Mammary epithelial cell (primary cell): Measurements from ENCODE around the gene ATG7.
"Not testable (repeated sequence)": the region's sequence is repeated elsewhere in the genome, so short reads cannot be mapped to it uniquely, and the experiment has no call there.

Experiments used
- CTCF ChIP-seq, 2 donors: IDR thresholded peaks in 1 of 2; conservative IDR thresholded peaks in 1 of 2; 2 replicates each; pipeline ENCODE4 v1.5.1; 2011 to 2012; ENCODE audit warnings: inconsistent platforms in 2 of 2, low read length in 2 of 2, mild to moderate bottlenecking in 2 of 2, control low read depth in 1 of 2, low read depth in 1 of 2; ENCODE audit not compliant: insufficient read depth in 1 of 2; ENCODE audit errors: extremely low read depth in 1 of 2
- EZH2 ChIP-seq: IDR thresholded peaks from 2 replicates; pipeline ENCODE4 v1.6.1; 2012; ENCODE audit warnings: low read length, inconsistent platforms, borderline replicate concordance

DNA sequence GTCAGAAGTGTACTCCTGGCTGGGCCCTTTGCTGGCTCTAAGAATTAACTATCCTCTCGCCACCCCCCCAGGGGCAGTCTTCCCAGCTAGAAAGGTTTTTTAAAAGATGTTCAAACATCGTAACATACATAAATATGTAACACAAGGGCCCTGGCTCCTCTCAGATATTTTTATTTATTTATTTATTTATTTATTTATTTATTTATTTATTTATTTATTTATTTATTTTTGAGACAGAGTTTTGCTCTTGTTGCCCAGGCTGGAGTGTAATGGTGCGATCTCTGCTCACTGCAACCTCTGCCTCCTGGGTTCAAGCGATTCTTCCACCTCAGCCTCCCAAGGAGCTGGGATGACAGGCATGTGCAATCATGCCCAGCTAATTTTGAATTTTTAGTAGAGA lies 190.5 kb downstream of the ATG7 start:
- TF ChIP-seq CTCF (conservative IDR thresholded peaks at IDR 0.05 in 1 of 2, IDR thresholded peaks at IDR 0.05 in 1 of 2; ENCODE audit: extremely low read depth in 1 of 2, insufficient read depth in 1 of 2, low read depth in 1 of 2, low read length in 2 of 2); EZH2: not testable (repeated sequence)
